PC-9 (cell line): ENCODE data around the gene S1PR4.

Experiments used
- CTCF ChIP-seq: fragments of 200-600 bp; sonication (generic); conservative IDR thresholded peaks from 2 replicates; pipeline ENCODE4 v1.6.1; 2017; ENCODE audit warnings: mixed run types, antibody characterized with exemption, mild to moderate bottlenecking, moderate library complexity
- EZH2 ChIP-seq: fragments of 200-600 bp; sonication (generic); IDR thresholded peaks from 2 replicates; pipeline ENCODE4 v1.8.0; 2017; ENCODE audit warnings: antibody characterized with exemption, low read depth

- no peak for TF ChIP-seq EZH2
- no peak for TF ChIP-seq CTCF
These were observed 44.1 kb downstream of the S1PR4 start for GRCh38 chr19:3222709-3223108.
